Stimulated activated naive CD4-positive, alpha-beta T cell treated with Interleukin-2 at 50 U/mL for 16 hours (primary cell): ENCODE results near the gene TMEM53.

Experiments used
- DNase-seq: peaks from one replicate; lab custom pipeline; 2025; lab: John Stamatoyannopoulos, UW

TMEM53 gene

DNA sequence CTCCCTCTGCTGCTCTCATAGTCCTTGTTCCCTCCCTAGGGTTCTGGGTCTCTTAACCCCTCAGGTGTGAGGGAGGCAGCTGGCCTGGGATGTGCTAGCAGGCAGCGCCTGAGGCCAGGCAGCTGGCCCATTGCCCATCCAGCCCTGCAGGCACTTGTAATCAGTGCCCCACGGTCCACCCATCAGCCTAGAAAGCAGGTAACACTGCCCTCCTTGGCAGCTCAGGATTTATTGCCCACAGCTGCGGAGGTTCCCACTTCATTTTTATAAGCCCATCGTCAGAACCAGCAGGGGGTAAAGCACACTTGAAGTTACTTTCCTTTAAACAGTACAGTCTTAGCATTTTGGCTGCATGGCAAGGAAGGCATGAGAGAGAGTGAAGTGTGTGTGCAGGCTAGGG, 70.6 kb downstream of the TMEM53 start:
- no peak for DNase-seq
